Activated T-cell treated with anti-CD3 and anti-CD28 coated beads, Interleukin-2, amount 50 U/mL, for 4 hours (primary cell): ENCODE measurements around the gene JDP2. TPM values are rescaled to one million over a fixed set of nuclear protein-coding genes. Genes with fewer than 3 reads are reported as not detected.

Source experiments
- ATAC-seq, 2 donors: fragments of 200-7000 bp; cut with Tn5 transposase; one replicate each; pipeline ENCODE4 v1.10.0; 2021
- DNase-seq: peaks from one replicate; pipeline ENCODE4 v3.0.0-alpha.2; 2020
- H3K27me3 Mint-ChIP-seq: one replicate; pipeline ENCODE4 v1.8.0; 2021; ENCODE audit warnings: low read depth, mixed read lengths
- H3K36me3 Mint-ChIP-seq: one replicate; pipeline ENCODE4 v1.8.0; 2022; ENCODE audit warnings: mixed read lengths; ENCODE audit not compliant: insufficient read depth
- H3K4me1 Mint-ChIP-seq: one replicate; pipeline ENCODE4 v1.8.0; 2021; ENCODE audit warnings: low read depth, mixed read lengths
- H3K4me3 Mint-ChIP-seq: one replicate; pipeline ENCODE4 v1.8.0; 2021; ENCODE audit warnings: mild to moderate bottlenecking, moderate library complexity, mixed read lengths
- H3K9me3 Mint-ChIP-seq: one replicate; pipeline ENCODE4 v1.8.0; 2021; ENCODE audit warnings: mixed read lengths
- total RNA-seq, 3 donors: library from RNA; stranded (reverse); gene quantifications; one replicate each; pipeline ENCODE4 v1.2.1, GENCODE V29; 2021

JDP2 gene
- total RNA-seq, 3 donors from 2014 or later, result 0.61 to 1.3 (median 1.3) TPM

- DNase-seq, result no peak
- peaks cover 5% of the 10 kb centered on the region for H3K4me1 Mint-ChIP-seq
- ATAC-seq, result no peak
- peaks cover 2% of the 10 kb centered on the region for H3K36me3 Mint-ChIP-seq
- no peaks in the 10 kb centered on the region for H3K9me3 Mint-ChIP-seq
- H3K27me3 Mint-ChIP-seq, result no peaks in the 10 kb centered on the region
- no peak overlapping the region for H3K4me3 Mint-ChIP-seq
Observed at GRCh38 chr14:75437201-75438143, 9.7 kb downstream of the JDP2 start.

- peaks cover 5% of the 10 kb centered on the region for H3K4me1 Mint-ChIP-seq
- H3K4me3 Mint-ChIP-seq, result no peak overlapping the region
- H3K27me3 Mint-ChIP-seq, result peaks cover 4% of the 10 kb centered on the region
- ATAC-seq (no peak), DNase-seq (no peak)
- peaks cover 2% of the 10 kb centered on the region for H3K36me3 Mint-ChIP-seq
- H3K9me3 Mint-ChIP-seq, result no peaks in the 10 kb centered on the region
Observed at GRCh38 chr14:75438486-75439080, 10.8 kb downstream of the JDP2 start.

GRCh38 chr14:75439989-75440388, 12.2 kb downstream of the JDP2 start:
- H3K36me3 Mint-ChIP-seq, result peaks cover 2% of the 10 kb centered on the region
- DNase-seq (no peak), ATAC-seq (no peak)
- peaks cover 4% of the 10 kb centered on the region for H3K27me3 Mint-ChIP-seq
- H3K9me3 Mint-ChIP-seq, result no peaks in the 10 kb centered on the region
- H3K4me3 Mint-ChIP-seq, result no peak overlapping the region
- H3K4me1 Mint-ChIP-seq, result peaks cover 5% of the 10 kb centered on the region

- ATAC-seq, result no peak
- no peak for DNase-seq
- no peaks in the 10 kb centered on the region for H3K4me1 Mint-ChIP-seq
- H3K4me3 Mint-ChIP-seq, result no peak overlapping the region
- no peaks in the 10 kb centered on the region for H3K9me3 Mint-ChIP-seq
- peaks cover 2% of the 10 kb centered on the region for H3K36me3 Mint-ChIP-seq
- peaks cover 4% of the 10 kb centered on the region for H3K27me3 Mint-ChIP-seq
Observed at GRCh38 chr14:75440733-75441477, 13.1 kb downstream of the JDP2 start.

- H3K4me1 Mint-ChIP-seq, result no peaks in the 10 kb centered on the region
- H3K4me3 Mint-ChIP-seq, result no peak overlapping the region
- no peak for ATAC-seq
Observed at GRCh38 chr14:75441728-75442127, 13.9 kb downstream of the JDP2 start.

GRCh38 chr14:75442166-75442565, 14.3 kb downstream of the JDP2 start:
- DNase-seq (no peak), ATAC-seq (no peak)
- peaks cover 4% of the 10 kb centered on the region for H3K27me3 Mint-ChIP-seq
- H3K36me3 Mint-ChIP-seq, result peaks cover 2% of the 10 kb centered on the region
- no peaks in the 10 kb centered on the region for H3K4me1 Mint-ChIP-seq
- H3K4me3 Mint-ChIP-seq, result no peak overlapping the region
- no peaks in the 10 kb centered on the region for H3K9me3 Mint-ChIP-seq

More at GRCh38 chr14:75441728-75442127, 13.9 kb downstream of the JDP2 start:
- DNase-seq, result no peak
- peaks cover 2% of the 10 kb centered on the region for H3K36me3 Mint-ChIP-seq
- peaks cover 4% of the 10 kb centered on the region for H3K27me3 Mint-ChIP-seq
- H3K9me3 Mint-ChIP-seq, result no peaks in the 10 kb centered on the region

- peaks cover 2% of the 10 kb centered on the region for H3K36me3 Mint-ChIP-seq
- DNase-seq, result no peak
- H3K4me3 Mint-ChIP-seq, result no peak overlapping the region
- no peak for ATAC-seq
- H3K9me3 Mint-ChIP-seq, result no peaks in the 10 kb centered on the region
- no peaks in the 10 kb centered on the region for H3K4me1 Mint-ChIP-seq
- H3K27me3 Mint-ChIP-seq, result peaks cover 4% of the 10 kb centered on the region
Observed at GRCh38 chr14:75442642-75443041, 14.8 kb downstream of the JDP2 start.

GRCh38 chr14:75443203-75443969, 15.6 kb downstream of the JDP2 start:
- H3K4me1 Mint-ChIP-seq, result no peaks in the 10 kb centered on the region
- no peak for DNase-seq
- H3K27me3 Mint-ChIP-seq, result peaks cover 4% of the 10 kb centered on the region
- H3K9me3 Mint-ChIP-seq, result no peaks in the 10 kb centered on the region
- peaks cover 2% of the 10 kb centered on the region for H3K36me3 Mint-ChIP-seq
- H3K4me3 Mint-ChIP-seq, result no peak overlapping the region
- ATAC-seq, result no peak

- Mint-ChIP-seq H3K9me3 (no peaks in the 10 kb centered on the region), H3K4me1 (no peaks in the 10 kb centered on the region), H3K4me3 (no peak overlapping the region), H3K36me3 (peaks cover 2% of the 10 kb centered on the region), H3K27me3 (peaks cover 4% of the 10 kb centered on the region)
- DNase-seq (no peak), ATAC-seq (no peak)
Observed at GRCh38 chr14:75445236-75445635, 17.4 kb downstream of the JDP2 start.

GRCh38 chr14:75445963-75446362, 18.1 kb downstream of the JDP2 start:
- H3K36me3 Mint-ChIP-seq, result peaks cover 2% of the 10 kb centered on the region
- peaks cover 4% of the 10 kb centered on the region for H3K27me3 Mint-ChIP-seq

GRCh38 chr14:75446447-75446846, 18.6 kb downstream of the JDP2 start:
- H3K36me3 Mint-ChIP-seq, result peaks cover 2% of the 10 kb centered on the region
- H3K27me3 Mint-ChIP-seq, result peaks cover 7% of the 10 kb centered on the region
- H3K9me3 Mint-ChIP-seq, result no peaks in the 10 kb centered on the region
- no peaks in the 10 kb centered on the region for H3K4me1 Mint-ChIP-seq
- ATAC-seq (no peak), DNase-seq (no peak)
- no peak overlapping the region for H3K4me3 Mint-ChIP-seq

More at GRCh38 chr14:75445963-75446362, 18.1 kb downstream of the JDP2 start:
- Mint-ChIP-seq H3K4me3 (no peak overlapping the region), H3K4me1 (no peaks in the 10 kb centered on the region), H3K9me3 (no peaks in the 10 kb centered on the region)
- no peak for ATAC-seq
- DNase-seq, result no peak

GRCh38 chr14:75448209-75448608, 20.4 kb downstream of the JDP2 start:
- Mint-ChIP-seq H3K9me3 (no peaks in the 10 kb centered on the region), H3K4me1 (no peaks in the 10 kb centered on the region), H3K36me3 (no peaks in the 10 kb centered on the region), H3K4me3 (no peak overlapping the region), H3K27me3 (peaks cover 5% of the 10 kb centered on the region)
- ATAC-seq, result no peak
- DNase-seq, result no peak

GRCh38 chr14:75449036-75449435, 21.2 kb downstream of the JDP2 start:
- no peaks in the 10 kb centered on the region for H3K36me3 Mint-ChIP-seq
- DNase-seq (no peak), ATAC-seq (no peak)
- H3K4me1 Mint-ChIP-seq, result no peaks in the 10 kb centered on the region
- peaks cover 5% of the 10 kb centered on the region for H3K27me3 Mint-ChIP-seq
- no peaks in the 10 kb centered on the region for H3K9me3 Mint-ChIP-seq
- no peak overlapping the region for H3K4me3 Mint-ChIP-seq

GRCh38 chr14:75449696-75450095, 21.9 kb downstream of the JDP2 start:
- peaks cover 5% of the 10 kb centered on the region for H3K27me3 Mint-ChIP-seq
- H3K9me3 Mint-ChIP-seq, result no peaks in the 10 kb centered on the region
- no peaks in the 10 kb centered on the region for H3K36me3 Mint-ChIP-seq
- no peak overlapping the region for H3K4me3 Mint-ChIP-seq
- DNase-seq, result no peak
- no peaks in the 10 kb centered on the region for H3K4me1 Mint-ChIP-seq
- no peak for ATAC-seq
